GM20431 (cell line): ENCODE results near the gene NCR2.
"Not testable (repeated sequence)": the region's sequence is repeated elsewhere in the genome, so short reads cannot be mapped to it uniquely, and the experiment has no call there.

Source experiments
- in situ Hi-C: fragments of 300-500 bp; cut with MseI, MboI; formaldehyde crosslinking; loops from one replicate; pipeline ENCODE4 v1.15.0; 2020; ENCODE audit warnings: low sequenced_read_pairs; ENCODE audit not compliant: unreplicated experiment

The NCR2 gene

GRCh38 chr6:41335296-41335695 lies at the start of gene NCR2:
TSS of gene NCR2 (plus strand) at chr6:41335608. CDS start at chr6:41335877, 269 bp downstream.
- in situ Hi-C loops = no loop called here

GRCh38 chr6:41286544-41287346 lies 48.7 kb upstream of the NCR2 start, which contains the start of gene TREM1:
TSS of gene TREM1 (minus strand) at chr6:41286682. CDS start at chr6:41286655, 27 bp downstream.
- in situ Hi-C loops = no loop called here

GRCh38 chr6:41288030-41288753 lies 47.2 kb upstream of the NCR2 start:
- in situ Hi-C loops = no loop called here

GRCh38 chr6:41288754-41289129 lies 46.7 kb upstream of the NCR2 start:
- in situ Hi-C loops = no loop called here

GRCh38 chr6:41289815-41290214 lies 45.6 kb upstream of the NCR2 start:
- in situ Hi-C loops = no loop called here

GRCh38 chr6:41291717-41292116 lies 43.7 kb upstream of the NCR2 start:
- in situ Hi-C loops = no loop called here

- in situ Hi-C loops = no loop called here
Measured at GRCh38 chr6:41294214-41294872, 41.1 kb upstream of the NCR2 start.

- in situ Hi-C loops = not testable (repeated sequence)
Measured at GRCh38 chr6:41297248-41297647, 38.2 kb upstream of the NCR2 start.

- in situ Hi-C loops = no loop called here
Measured at GRCh38 chr6:41298785-41299502, 36.5 kb upstream of the NCR2 start.

- in situ Hi-C loops = no loop called here
Measured at GRCh38 chr6:41302638-41303037, 32.8 kb upstream of the NCR2 start.

GRCh38 chr6:41306187-41306854 lies 29.1 kb upstream of the NCR2 start:
- in situ Hi-C loops = no loop called here

- in situ Hi-C loops = no loop called here
Measured at GRCh38 chr6:41315203-41315602, 20.2 kb upstream of the NCR2 start.

GRCh38 chr6:41315943-41316620 lies 19.3 kb upstream of the NCR2 start:
- in situ Hi-C loops = no loop called here

GRCh38 chr6:41318261-41318653 lies 17.2 kb upstream of the NCR2 start:
- in situ Hi-C loops = no loop called here

GRCh38 chr6:41318654-41319565 lies 16.5 kb upstream of the NCR2 start:
- in situ Hi-C loops = no loop called here

GRCh38 chr6:41321183-41321582 lies 14.2 kb upstream of the NCR2 start:
- in situ Hi-C loops = no loop called here

GRCh38 chr6:41325446-41326066 lies 9.9 kb upstream of the NCR2 start:
- in situ Hi-C loops = no loop called here

GRCh38 chr6:41326092-41326491 lies 9.3 kb upstream of the NCR2 start:
- in situ Hi-C loops = no loop called here
